K562 (cell line): Measurements from ENCODE around the gene CNKSR1. TPM values are rescaled to one million over a fixed set of nuclear protein-coding genes. Genes with fewer than 3 reads are reported as not detected.

Source experiments
- ELF1 ChIP-seq: fragments of 200-800 bp; sonication (Bioruptor generic); IDR thresholded peaks from 2 replicates; pipeline ENCODE4 v1.6.1; 2016; ENCODE audit warnings: missing genetic modification characterization, missing compliant biosample characterization
- ETV5 ChIP-seq: sonication (generic); formaldehyde crosslinking; IDR thresholded peaks from 2 replicates; pipeline ENCODE4 v1.4.0; 2020; ENCODE audit warnings: low read depth, mild to moderate bottlenecking, missing genetic modification reagents
- KAT8 ChIP-seq: fragments of 450-650 bp; IDR thresholded peaks from 2 replicates; pipeline ENCODE4 v1.6.1; 2016; ENCODE audit warnings: low read depth, mild to moderate bottlenecking
- MAFG ChIP-seq: fragments of 450-650 bp; conservative IDR thresholded peaks from 2 replicates; pipeline ENCODE4 v1.6.1; 2016; ENCODE audit warnings: missing genetic modification characterization, missing compliant biosample characterization
- MAZ ChIP-seq, 2 experiments: fragments of 450-650 bp in 1 of 2; sonication (generic) in 1 of 2; formaldehyde crosslinking; IDR thresholded peaks in 1 of 2; conservative IDR thresholded peaks in 1 of 2; 2 replicates each; pipeline versions ENCODE4 v1.4.0 to v1.5.0; 2020; ENCODE audit warnings: mild to moderate bottlenecking in 1 of 2, missing genetic modification reagents in 1 of 2
- NR1H2 ChIP-seq: sonication (generic); formaldehyde crosslinking; IDR thresholded peaks from 2 replicates; pipeline ENCODE4 v1.4.0; 2020; ENCODE audit warnings: mild to moderate bottlenecking, missing genetic modification reagents
- NR3C1 ChIP-seq: sonication (generic); formaldehyde crosslinking; IDR thresholded peaks from 2 replicates; pipeline ENCODE4 v1.8.1; 2022; ENCODE audit warnings: missing genetic modification reagents
- RHOXF2B ChIP-seq: fragments of 250-450 bp; sonication (Bioruptor Pico); conservative IDR thresholded peaks from 2 replicates; pipeline ENCODE4 v1.5.1; 2021
- SAFB2 ChIP-seq: fragments of 200-400 bp; formaldehyde crosslinking; IDR thresholded peaks from 2 replicates; pipeline ENCODE4 v1.6.1; 2018; ENCODE audit warnings: borderline replicate concordance, low read length, low read depth, moderate library complexity; ENCODE audit not compliant: severe bottlenecking
- SREBF2 ChIP-seq: sonication (generic); formaldehyde crosslinking; IDR thresholded peaks from 2 replicates; pipeline ENCODE4 v1.4.0; 2020; ENCODE audit warnings: mild to moderate bottlenecking, missing genetic modification reagents
- ZNF778 ChIP-seq: fragments of 450-650 bp; formaldehyde crosslinking; IDR thresholded peaks from 2 replicates; pipeline ENCODE4 v1.4.0; 2020; ENCODE audit warnings: mild to moderate bottlenecking, moderate library complexity
- ZZZ3 ChIP-seq: fragments of 450-650 bp; IDR thresholded peaks from 2 replicates; pipeline ENCODE4 v1.6.1; 2016; ENCODE audit warnings: antibody characterized with exemption, mild to moderate bottlenecking, moderate library complexity
- polyA plus RNA-seq, 8 experiments: library from polyadenylated mRNA; depleted of rRNA in 4 of 8; stranded (reverse) in 5 of 8; unstranded in 3 of 8; fragments of >200 nt; fragmentation: Nextera tagmentation in 2 of 8; fragmentation: Illumina TruSeq in 1 of 8; extraction: Ambion mirVana in 2 of 8; extraction: Trizol in 1 of 8; gene quantifications; 2 replicates each; pipeline versions ENCODE4 v1.2.1 to v1.2.3, GENCODE V29; 2011 to 2014; ENCODE audit warnings: inconsistent platforms in 1 of 8, missing spikeins in 1 of 8
- total RNA-seq, 7 experiments: library from RNA; depleted of rRNA in 6 of 7; stranded (reverse); fragments of >200 nt in 6 of 7; fragmentation: Illumina TruSeq in 2 of 7; extraction: Trizol in 2 of 7; gene quantifications; 2 replicates each; pipeline versions ENCODE4 v1.2.1 to v1.2.3, GENCODE V29; 2011 to 2021; ENCODE audit warnings: low replicate concordance in 1 of 7
- TF ChIP-seq, protein P1 (sequence below), 2 experiments: fragments of 450-650 bp; formaldehyde crosslinking in 1 of 2; IDR thresholded peaks; 2 replicates each; pipeline versions ENCODE4 v1.4.0 to v1.6.1; 2014 to 2020; ENCODE audit warnings: mild to moderate bottlenecking in 2 of 2, borderline replicate concordance in 1 of 2, low read depth in 1 of 2
- TF ChIP-seq, protein P2 (sequence below): fragments of 450-650 bp; IDR thresholded peaks from 2 replicates; pipeline ENCODE4 v1.6.1; 2018; ENCODE audit not compliant: partially characterized antibody

Gene CNKSR1
- total and polyA plus RNA-seq, 9 of the 15 experiments (the other 6 are each of a cell fraction or from before 2014, with no cell fraction given), result 0.03 to 2.8 (median 1.1) TPM

DNA sequence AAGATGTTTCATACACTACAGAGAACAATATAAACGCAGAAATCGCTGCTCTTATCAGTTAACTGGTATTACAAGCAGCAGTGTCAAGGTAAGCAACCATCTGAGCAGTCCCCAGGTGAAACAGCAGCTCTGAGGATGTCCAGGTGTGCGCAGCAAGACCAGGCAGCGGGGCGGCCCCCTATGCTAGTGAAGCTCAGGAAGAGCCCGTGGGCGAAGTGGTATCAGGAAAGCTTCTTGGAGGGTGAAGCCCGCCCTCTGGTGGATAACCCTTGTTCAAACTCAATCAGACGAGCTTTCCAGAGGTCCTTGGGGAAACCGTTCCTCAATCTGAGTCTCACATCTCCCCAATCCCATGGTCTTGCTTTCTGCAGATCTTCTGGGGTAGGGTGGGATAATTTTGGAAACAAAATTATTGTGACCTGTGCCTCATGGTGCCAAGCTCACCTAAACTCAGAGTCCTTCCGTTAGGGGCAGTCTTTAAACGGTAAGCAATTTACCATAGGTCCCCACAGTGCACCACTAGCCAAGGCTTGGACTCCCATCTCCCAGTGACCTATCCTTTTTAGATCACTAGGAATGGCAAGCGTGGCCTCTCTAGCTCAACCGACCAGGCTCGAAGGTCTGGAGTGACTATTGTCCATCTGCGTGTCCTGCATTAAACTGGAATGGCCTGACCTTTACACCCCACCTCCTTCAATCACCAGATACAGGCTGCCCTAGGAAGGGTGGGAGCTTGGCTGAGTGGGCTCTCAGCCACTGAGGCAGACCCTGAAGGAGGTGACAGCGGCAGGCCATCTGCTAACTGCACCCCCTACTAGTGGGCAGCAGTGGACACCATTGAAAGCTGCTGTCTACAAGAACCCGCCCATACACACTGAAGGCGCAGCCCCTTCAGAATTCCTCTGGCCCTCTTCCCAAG is 32.0 kb upstream of the CNKSR1 start (continued):
- TF ChIP-seq, protein P1, sequence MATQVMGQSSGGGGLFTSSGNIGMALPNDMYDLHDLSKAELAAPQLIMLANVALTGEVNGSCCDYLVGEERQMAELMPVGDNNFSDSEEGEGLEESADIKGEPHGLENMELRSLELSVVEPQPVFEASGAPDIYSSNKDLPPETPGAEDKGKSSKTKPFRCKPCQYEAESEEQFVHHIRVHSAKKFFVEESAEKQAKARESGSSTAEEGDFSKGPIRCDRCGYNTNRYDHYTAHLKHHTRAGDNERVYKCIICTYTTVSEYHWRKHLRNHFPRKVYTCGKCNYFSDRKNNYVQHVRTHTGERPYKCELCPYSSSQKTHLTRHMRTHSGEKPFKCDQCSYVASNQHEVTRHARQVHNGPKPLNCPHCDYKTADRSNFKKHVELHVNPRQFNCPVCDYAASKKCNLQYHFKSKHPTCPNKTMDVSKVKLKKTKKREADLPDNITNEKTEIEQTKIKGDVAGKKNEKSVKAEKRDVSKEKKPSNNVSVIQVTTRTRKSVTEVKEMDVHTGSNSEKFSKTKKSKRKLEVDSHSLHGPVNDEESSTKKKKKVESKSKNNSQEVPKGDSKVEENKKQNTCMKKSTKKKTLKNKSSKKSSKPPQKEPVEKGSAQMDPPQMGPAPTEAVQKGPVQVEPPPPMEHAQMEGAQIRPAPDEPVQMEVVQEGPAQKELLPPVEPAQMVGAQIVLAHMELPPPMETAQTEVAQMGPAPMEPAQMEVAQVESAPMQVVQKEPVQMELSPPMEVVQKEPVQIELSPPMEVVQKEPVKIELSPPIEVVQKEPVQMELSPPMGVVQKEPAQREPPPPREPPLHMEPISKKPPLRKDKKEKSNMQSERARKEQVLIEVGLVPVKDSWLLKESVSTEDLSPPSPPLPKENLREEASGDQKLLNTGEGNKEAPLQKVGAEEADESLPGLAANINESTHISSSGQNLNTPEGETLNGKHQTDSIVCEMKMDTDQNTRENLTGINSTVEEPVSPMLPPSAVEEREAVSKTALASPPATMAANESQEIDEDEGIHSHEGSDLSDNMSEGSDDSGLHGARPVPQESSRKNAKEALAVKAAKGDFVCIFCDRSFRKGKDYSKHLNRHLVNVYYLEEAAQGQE (IDR thresholded peaks at IDR 0.05; ENCODE audit: borderline replicate concordance), result peak; percentile 97
- TF ChIP-seq, protein P1 (CRISPR knock-in tag; IDR thresholded peaks at IDR 0.05; ENCODE audit: low read depth), result no peak
- TF ChIP-seq ZZZ3 (no peak), ETV5 (CRISPR knock-in tag) (peak; percentile 52; the same call in 1 of the 2 replicates), NR1H2 (CRISPR knock-in tag) (0 out of 2 replicates have a peak, but pooled peaks have one; percentile 74), MAZ (CRISPR knock-in tag; conservative IDR thresholded peaks at IDR 0.05 in 1 of 2, IDR thresholded peaks at IDR 0.05 in 1 of 2) (peak in 1 of 2 experiments; percentile 73; a peak in 3 of 4 replicates), RHOXF2B (no peak), SAFB2 (no peak), ZNF778 (CRISPR knock-in tag) (no peak), SREBF2 (CRISPR knock-in tag) (0 out of 2 replicates have a peak, but pooled peaks have one; percentile 90), ELF1 (tag) (peak; percentile 32; the same call in 1 of the 2 replicates), MAFG (no peak), NR3C1 (CRISPR knock-in tag) (no peak), KAT8 (no peak)
- TF ChIP-seq, protein P2, sequence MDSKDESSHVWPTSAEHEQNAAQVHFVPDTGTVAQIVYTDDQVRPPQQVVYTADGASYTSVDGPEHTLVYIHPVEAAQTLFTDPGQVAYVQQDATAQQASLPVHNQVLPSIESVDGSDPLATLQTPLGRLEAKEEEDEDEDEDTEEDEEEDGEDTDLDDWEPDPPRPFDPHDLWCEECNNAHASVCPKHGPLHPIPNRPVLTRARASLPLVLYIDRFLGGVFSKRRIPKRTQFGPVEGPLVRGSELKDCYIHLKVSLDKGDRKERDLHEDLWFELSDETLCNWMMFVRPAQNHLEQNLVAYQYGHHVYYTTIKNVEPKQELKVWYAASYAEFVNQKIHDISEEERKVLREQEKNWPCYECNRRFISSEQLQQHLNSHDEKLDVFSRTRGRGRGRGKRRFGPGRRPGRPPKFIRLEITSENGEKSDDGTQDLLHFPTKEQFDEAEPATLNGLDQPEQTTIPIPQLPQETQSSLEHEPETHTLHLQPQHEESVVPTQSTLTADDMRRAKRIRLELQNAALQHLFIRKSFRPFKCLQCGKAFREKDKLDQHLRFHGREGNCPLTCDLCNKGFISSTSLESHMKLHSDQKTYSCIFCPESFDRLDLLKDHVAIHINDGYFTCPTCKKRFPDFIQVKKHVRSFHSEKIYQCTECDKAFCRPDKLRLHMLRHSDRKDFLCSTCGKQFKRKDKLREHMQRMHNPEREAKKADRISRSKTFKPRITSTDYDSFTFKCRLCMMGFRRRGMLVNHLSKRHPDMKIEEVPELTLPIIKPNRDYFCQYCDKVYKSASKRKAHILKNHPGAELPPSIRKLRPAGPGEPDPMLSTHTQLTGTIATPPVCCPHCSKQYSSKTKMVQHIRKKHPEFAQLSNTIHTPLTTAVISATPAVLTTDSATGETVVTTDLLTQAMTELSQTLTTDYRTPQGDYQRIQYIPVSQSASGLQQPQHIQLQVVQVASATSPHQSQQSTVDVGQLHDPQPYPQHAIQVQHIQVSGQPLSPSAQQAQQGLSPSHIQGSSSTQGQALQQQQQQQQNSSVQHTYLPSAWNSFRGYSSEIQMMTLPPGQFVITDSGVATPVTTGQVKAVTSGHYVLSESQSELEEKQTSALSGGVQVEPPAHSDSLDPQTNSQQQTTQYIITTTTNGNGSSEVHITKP, result peak; percentile 37
